SH-SY5Y (cell line): ENCODE data around the gene MRGPRF.

Experiments
- GATA2 ChIP-seq: IDR thresholded peaks from 2 replicates; pipeline ENCODE4 v1.6.1; 2011; ENCODE audit warnings: mild to moderate bottlenecking, low read depth, low read length
- GATA3 ChIP-seq: IDR thresholded peaks from 2 replicates; pipeline ENCODE4 v1.6.1; 2011; ENCODE audit warnings: low read depth, mild to moderate bottlenecking, low read length, moderate library complexity

MRGPRF gene, protein sequence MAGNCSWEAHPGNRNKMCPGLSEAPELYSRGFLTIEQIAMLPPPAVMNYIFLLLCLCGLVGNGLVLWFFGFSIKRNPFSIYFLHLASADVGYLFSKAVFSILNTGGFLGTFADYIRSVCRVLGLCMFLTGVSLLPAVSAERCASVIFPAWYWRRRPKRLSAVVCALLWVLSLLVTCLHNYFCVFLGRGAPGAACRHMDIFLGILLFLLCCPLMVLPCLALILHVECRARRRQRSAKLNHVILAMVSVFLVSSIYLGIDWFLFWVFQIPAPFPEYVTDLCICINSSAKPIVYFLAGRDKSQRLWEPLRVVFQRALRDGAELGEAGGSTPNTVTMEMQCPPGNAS

DNA sequence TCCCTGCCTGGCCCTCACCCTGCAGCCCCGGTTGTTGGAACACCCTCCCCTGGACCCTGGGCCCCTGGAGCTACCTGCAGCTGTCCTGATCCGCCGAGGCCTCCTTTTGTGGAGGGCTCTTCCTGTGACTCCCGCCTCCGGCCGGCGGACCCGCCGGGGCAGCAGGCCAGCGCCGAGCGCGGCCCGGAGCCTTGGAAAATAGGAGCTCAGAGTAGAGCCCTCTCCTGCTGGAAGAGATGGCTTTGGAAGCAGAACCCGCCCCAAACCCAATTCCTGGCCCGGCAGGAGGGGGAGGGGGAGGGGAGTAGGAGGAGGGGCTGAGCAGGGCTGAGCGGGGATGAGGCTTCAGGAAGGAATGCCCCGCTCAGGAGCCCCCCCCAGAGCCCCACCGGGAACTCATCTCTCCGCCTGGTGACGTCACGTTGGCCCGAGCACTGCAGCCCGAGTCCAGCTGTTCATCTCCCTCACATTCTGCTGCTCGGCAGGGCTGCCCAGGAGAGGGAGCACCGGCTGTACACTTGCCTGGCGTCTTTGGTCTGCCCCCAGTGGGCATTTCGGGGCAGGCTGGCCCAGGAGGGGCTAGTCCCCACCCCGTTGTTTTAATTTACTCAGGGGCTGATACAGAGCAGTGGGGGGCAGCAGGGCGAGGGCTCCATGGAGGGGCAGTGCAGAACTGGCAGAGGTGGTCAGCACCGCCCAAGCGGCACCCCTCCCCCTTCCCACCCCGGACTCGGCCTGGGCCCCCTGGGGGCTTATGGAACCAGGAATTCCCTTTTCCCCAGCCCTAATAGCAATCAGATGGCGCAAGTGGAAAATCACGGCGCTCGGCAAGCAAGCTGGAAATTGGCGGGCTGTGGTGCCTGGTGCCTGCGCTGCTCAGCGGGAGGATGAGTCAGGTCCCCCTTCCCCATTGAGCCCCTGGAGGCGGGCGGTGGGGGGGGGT lies at the start of gene MRGPRF:
TSS of gene MRGPRF (minus strand) at position 238 of the 943 bp plus-strand sequence. CDS start 3,345 bp downstream, outside the sequence.
- TF ChIP-seq GATA3 (no peak), GATA2 (no peak)

DNA sequence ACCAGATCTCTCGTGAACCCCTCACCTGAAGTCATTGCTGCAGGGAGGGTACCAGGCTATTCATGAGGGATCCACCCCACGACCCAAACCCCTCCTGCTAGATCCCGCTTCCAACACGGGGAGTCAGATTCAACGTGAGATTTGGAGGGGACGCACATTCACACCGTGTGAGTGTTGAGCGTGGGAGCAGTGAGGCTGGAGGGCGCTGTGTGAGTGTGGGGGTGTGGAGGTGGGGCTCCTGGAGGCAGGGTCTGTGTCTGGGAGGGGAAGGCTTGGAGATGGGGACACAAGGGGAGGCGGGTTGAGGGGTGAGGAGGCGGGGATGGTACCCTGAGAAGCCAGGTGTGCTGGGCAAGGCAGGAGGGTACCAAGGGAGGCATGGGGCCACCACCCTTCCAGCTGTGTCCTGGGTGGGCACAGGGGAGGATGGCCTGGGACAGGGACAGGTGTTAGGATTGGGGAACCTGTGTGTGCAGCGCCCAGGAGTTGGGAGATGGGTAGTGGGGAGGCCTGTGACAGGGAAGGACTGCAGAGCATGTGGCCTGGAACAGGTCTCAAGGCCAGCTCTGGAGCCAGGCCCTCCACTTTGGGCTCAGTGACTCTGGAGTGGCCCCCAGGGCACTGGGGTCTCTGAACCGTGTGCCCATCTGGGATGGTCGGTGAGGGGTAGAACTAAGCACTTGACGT lies 49.3 kb upstream of the MRGPRF start:
- TF ChIP-seq GATA3: no peak
- no peak for TF ChIP-seq GATA2

DNA sequence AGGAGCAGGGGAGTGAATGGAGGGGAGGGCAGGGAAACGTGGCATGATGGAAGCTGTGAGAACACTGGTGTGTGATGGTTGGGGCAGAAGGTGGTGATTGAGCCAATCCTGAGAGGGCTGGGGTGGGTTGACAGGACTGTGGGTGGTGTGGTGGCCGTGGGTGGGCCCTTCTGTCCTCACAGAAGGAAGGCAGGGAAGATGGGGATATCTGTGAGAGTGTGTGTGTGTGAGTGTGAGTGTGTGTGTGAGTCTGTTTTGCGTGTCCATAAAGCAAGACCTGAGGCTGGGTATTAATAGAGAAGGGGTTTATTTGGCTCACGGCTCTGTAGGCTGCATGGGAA lies 48.6 kb upstream of the MRGPRF start:
- TF ChIP-seq GATA3 (no peak), GATA2 (no peak)

DNA sequence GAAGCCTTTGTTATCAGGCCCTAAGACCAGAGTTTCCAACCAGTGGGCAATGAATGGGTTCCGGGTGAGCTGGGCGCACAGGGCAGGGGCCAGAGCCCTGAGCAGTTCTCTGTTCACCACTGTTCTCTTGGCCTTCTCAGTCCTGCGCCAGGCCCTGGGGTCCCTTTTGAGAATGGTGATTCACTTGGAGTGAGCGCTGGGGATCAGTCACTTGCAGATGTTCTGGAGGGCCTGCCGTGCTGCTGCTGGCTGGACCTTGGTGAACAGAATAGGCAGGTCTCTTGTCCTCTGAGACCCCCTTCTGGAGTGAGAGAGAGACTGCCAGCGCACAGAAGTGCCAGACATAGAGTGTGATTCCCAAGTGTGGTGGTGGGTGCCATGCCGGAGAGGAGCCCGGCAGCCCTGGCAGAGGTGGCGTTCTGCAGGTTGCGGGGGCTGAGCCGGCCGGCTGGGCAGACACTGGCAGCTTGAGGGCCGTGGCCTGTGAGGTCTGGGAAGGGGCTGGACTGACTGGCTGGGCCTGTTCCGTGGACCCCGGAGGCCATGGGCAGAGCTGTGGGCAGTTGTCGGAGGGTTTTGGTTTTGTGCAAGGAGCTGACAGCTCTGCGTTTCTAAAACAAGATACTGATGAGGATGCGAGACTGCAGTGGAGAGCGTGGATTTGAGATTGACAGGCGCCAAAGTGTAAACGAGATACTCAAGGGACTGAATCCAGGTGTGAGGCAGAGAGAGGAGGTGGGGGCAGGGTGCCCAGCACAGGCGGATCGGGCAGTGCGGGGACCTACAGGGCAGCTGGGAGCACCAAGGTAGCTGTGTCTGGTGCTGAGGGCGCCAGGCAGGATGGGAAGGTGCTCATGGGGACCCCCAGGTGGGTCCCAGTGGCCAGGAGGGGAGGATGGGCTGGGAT lies 48.0 kb upstream of the MRGPRF start:
- TF ChIP-seq GATA2 (no peak), GATA3 (no peak)

DNA sequence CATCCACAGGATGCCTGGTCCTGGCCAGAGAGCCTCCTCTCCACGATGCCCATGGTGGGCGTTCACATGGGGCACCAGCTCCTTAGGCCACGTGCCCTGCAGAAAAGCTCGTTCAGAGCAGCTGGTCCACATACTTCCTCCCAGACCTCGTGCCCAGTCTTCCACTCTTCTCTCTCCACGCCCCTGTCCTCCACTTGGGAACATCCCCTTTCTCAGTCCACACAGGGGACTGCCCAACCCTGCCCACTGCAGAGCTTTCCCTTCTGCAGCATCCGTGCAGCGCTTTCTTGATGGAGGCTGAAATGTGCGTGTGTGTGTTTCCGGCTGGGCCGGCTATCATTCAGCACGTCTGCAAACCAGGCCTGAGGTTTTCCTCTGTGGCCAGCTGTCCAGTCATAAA lies 46.9 kb upstream of the MRGPRF start:
- TF ChIP-seq GATA2 (no peak), GATA3 (no peak)

DNA sequence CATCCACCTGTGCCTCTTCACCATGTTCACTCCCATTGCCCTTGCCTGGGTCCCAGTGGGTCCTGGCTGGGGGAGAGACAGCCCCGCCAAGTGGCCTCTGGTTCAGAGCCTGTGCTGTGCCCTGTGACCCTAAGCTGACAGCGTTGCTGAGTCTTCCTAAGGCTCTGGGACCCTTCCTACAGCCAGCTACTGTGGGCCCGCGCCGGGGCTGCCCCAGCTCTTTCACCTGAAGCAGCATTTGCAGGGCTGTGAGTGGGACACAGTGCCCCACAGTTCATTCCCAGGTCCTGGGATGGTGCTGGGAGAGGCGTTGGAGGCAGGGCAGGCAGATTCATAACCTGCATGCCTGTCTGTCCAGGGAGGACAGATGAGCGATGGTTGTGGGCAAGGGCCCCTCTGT lies 46.4 kb upstream of the MRGPRF start:
- TF ChIP-seq GATA3: no peak

DNA sequence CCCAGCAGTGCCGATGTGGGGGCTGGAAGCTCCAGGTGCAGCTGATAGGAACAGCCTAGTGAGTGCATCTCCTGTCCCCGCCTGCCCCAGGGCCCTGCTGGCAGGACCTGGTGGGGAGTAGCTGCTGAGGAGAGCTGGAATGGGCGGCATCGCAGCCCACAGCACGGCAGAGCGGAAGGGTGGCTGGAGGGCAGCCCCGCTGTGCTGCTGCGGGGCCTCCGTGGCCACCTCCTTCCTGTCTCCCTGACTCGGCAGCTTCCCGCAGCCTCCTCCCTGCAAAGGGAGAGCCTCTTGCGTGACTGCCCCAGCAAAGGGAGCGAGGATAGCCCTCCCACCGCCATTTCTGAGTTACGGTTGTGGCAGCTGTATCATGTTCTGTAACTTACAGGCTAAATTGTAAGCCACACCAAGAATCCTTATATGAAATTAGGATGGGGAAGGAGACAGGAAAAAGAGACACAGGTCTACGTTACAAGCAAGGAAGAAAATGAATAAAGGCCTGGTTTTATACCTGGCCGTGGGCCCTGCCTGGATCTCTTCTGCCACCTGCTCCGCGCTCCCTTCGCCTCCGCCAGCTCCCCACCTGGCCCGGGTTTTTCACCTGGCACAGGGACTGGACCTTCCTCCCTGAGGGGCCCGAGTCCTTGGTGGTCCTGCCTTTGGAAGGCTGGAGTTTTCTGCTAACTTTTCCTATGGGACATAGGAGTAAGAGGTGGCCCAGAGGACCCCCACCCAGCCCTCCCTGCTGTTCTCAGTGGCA lies 45.6 kb upstream of the MRGPRF start:
- no peak for TF ChIP-seq GATA3
- TF ChIP-seq GATA2: no peak

DNA sequence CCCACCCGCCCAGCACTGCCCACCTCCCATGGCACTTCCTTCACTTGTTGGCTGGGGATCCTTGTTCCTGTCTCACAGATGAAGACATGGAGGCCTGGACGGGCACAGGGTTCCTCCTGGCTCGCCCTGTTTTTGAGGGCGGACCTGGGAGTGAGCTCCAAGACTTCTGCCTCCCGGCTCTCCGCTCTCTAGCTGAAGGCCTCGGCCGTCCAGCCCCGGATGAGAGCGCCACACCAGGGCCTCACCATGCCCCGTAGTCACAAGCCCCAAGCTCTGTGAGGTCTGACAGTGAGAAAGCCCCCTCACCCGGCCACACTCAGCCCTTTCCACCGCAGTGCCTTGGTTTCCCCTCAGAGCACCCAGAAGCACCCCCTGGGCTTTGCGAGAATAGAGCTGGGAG lies 44.8 kb upstream of the MRGPRF start:
- TF ChIP-seq GATA3: no peak
- no peak for TF ChIP-seq GATA2

DNA sequence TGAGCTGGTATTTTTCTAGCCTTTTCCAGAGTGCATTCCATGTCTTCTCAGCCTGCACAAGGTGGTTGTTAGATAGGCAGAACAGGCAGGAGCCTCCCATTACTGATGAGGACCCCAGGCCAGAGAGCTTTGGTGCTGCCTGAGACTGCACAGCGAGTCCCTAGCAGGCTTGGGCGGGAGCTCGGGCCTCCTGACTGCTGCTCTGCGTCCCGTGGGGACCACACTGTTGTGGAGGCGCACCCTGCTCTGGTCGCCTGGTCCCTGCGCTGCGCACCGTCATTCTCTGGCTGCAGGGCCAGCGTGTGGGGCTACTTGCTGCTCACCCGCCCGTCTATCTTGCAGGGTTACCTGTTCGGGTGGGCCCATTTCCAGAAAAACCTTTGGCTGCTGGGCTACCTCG lies 44.2 kb upstream of the MRGPRF start:
- TF ChIP-seq GATA2 (no peak), GATA3 (no peak)

DNA sequence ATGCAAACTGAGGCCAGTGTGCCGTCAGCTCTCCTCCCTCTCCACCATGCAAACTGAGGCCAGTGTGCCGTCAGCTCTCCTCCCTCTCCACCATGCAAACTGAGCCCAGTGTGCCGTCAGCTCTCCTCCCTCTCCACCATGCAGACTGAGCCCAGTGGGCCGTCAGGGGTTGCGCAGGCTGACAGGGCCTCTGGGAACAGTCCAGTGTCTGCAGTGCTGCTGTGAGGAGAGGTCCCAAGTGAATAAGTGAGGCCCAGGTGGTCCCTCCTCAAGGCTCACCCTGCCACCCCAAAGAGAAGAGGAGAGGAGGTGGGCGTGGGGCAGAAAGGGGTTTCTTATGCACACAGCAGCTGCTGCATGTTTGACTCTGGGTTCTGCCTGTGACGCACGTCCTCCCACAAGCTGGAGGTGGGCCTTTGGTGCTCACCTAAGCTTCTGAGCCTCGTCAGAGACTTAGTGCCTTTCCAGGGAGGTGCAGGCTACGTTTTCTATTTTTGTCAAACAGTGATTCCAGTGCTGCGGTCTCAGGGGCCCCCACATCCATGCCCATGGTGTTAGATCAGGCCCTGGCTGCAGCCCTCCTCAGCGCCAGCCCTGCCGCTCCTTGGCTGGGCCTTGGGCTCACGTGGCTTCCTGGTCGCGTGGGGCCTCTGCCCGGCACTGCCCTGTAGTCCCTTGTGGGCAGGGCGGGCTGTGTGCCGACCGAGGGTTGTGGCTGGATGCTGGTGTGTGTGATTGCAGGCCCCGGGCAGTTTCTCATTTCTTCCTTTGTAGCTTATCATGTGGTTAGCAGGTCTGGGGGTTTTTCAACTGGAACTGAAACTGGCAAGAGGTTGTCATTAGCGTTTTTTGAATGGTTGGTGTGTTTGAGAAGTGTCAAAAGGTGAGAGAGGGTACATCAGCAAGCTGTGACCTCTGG lies 42.8 kb upstream of the MRGPRF start:
- TF ChIP-seq GATA2 (no peak), GATA3 (no peak)

DNA sequence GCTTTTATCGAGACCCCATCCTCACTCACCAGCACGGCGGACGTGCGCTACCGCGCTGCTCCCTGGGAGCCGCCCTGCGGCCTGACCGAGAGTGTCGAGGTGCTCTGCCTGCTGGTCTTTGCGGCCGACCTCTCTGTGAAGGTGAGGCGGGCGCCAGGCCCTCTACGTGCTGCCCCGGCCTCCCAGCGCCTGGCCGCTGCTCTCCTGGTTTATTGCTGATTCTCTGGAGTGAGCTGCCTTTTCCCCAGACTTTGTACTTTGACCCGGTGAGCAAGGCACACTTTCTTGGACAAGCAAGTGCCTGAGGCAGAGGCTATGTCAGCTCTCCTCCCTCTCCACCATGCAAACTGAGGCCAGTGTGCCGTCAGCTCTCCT lies 42.2 kb upstream of the MRGPRF start:
- TF ChIP-seq GATA3 (no peak), GATA2 (no peak)
